ENCODE data around the gene LZIC.

Gene LZIC

DNA sequence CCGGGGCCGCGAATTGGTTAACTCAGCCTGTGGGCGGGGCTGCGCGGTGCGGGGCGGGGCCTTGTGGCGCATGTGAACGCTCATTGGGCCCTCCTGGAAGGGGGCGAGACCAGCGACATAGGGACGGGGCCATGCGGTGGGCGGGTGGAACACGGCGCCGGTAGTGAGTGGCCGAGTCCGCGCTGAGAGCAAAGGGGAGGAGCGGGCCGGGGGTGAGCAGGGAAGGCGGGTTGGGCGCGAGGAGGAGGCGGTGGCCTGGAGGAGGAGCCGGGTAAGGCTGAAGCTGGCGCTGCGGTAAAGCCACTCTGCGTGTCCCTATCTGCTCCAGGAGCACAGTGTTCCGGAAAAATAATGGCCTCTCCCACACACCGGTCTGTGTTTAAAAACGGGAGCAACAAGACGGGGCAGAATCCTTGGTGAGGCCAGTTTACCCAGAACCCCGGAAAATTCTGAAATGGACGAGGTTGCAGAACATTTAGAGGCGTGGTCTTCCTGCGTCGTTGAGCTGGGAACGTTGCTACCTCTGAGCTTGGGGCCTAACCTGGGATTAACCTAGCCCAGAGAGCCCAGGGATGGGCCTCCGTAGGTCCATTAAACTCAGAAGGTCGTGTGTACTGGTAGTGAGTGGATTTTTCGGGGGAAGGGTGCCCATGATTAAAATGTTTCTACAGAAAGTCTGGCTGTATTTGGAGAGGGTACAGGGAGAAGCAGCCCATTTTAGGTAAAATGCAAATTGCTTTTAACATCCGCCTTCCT, 32.6 kb downstream of the LZIC start:
- peak; percentile 98 for DNase-seq (ENCODE audit: low spot score)

DNA sequence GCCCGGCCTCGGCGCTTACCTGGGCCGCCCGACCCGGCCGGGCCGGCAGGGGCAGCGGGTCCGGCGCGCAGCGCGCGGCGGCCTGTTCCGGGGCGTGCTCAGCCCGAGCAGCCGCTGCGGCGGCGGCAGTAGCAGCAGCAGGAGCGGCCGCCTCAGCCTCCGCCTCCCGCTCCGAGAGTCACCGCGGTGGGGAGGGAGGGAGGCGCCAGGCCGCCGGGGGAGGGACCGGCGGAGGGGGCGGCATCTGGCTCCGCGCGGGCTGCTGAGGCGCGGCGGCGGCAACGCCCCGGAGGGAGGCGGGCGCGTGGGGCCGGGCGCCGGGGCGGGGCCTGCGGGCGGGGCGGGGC, 33.1 kb downstream of the LZIC start, which contains the start of gene CTNNBIP1:
CTNNBIP1 (minus strand) TSS at position 194 of the 347 bp plus-strand sequence. CDS start 38,205 bp downstream, outside the sequence.
- no peak for DNase-seq (ENCODE audit: low spot score)

DNA sequence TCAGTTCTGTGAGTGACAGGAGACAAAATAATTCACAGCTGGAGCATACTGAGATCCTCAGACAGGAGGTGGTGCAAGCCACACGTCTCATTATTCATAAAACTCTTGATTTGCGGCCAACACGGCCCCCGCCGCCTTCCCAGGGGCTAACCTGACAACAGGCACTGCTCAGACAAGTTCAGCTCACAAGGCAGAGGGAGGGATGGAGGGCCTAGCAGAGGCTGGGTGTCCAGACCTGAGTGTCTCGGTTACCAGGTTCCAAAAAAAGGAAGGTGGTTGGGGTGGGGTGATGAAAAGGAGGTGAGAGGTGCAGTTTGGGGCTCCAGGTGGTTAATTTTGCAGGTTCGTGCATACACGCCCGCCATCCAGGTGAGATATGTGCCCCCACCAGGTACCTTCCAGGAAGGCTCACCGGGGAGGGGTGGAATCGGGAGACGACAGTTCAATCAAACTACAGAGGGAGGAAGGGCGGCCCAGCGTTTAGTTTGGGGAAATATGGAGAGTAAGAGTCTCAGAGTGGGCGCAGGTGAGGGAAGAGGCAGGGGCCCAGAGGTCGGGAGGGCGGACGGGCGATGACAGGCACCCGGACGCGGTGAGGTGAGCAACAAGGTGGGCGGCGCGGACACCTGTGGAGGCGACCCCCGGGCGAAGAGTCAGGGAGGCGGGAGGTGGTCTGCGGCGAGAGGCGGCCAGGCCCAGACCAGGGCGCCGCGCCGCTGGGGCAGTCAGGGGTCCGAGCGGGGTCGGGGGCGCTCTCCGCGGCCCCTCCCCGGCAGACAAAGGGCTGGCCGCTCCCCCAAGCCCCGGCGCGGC, 33.8 kb downstream of the LZIC start:
- DNase-seq (ENCODE audit: low spot score): no peak

DNA sequence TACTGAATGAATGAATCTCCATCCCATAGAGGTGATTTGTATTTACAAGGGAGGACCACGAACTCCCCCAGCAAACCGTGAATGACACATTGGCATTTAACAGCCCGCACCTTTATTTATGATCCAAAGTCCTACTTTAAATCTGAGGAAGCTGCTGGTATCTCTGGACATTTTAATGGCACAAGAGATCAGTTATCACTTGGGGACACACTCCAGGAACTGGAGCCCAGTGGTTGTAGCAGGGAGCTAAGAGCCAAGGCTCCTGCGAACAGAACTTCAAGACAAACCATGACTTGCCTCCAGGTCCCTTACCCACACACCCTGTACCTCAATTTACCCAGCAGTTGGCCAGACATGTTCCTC, 34.3 kb downstream of the LZIC start:
- DNase-seq (ENCODE audit: low spot score): no peak

DNA sequence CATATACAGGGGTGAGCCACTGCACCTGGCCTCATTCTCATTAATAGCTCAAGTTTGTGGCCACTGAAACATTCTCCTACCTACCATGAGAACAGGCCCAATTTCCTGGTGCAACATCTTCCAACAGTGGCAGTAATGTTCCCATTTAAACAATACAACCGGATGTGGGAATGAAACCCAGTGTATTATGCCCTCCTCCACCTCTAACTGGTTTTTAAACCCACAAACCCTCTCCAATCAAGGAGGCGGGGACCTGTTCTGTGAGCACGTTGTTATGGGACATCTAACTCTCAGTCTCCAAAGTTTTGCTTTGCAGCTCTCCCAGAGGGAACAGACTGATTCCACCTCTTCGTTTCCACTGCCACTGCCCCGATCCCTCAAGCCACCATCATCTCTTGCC, 35.8 kb downstream of the LZIC start:
- DNase-seq (ENCODE audit: low spot score): no peak

DNA sequence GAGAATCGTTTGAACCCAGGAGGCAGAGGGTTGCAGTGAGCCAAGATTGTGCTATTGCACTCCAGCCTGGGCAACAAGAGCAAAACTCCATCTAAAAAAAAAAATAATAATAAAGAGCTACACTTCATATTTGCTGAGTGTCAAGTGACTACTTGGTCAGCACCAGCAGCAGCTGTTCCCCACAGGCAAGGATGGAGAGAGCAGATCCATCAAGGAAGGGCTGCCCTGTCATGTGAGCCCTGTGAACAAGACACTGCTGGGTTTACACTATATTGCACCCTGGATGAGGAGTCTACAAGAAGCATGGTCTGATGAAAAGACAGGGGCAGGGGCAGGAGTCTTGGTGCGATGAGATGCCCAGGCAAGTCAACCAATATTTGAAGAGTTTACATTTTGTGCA, 36.7 kb downstream of the LZIC start:
- no peak for DNase-seq (ENCODE audit: low spot score)

DNA sequence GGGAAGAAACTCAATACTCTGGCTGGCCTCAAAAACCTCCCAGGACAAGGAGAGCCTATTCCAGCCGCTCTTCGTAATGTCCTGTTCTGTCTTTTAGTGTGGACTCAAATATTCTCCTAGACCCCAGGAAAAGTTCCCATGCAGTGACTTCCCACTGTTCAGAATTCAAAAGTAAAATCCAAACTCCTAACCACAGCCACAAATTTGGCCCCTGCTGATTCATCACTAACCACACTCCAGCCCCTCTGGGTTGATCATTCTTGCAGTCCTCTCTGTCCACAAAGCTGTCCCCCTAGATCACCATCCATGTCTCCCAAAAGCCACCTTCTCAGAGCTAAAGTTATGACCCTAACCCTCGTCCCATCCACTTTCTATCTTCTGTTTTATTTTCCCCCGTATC, 38.2 kb downstream of the LZIC start:
- no peak for DNase-seq (ENCODE audit: low spot score)

DNA sequence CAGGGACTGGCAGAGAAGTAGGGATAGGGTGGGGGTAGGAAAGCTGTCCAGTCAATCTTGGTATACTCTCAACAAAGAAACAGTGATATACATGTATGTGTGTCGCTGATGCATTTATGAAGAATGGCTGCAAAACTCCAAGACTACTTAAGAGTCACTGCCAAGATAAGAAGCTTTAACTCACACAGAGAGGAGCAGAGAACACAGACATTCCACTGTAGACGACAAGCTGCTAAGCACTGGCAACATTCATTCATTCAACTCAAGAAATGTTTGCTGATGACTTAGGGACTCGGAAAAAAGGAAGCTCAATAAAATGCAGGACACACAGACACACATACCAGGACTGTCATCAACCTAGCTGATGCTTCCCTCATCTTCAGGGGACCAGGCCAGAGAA, 38.6 kb downstream of the LZIC start:
- DNase-seq (ENCODE audit: low spot score): no peak

DNA sequence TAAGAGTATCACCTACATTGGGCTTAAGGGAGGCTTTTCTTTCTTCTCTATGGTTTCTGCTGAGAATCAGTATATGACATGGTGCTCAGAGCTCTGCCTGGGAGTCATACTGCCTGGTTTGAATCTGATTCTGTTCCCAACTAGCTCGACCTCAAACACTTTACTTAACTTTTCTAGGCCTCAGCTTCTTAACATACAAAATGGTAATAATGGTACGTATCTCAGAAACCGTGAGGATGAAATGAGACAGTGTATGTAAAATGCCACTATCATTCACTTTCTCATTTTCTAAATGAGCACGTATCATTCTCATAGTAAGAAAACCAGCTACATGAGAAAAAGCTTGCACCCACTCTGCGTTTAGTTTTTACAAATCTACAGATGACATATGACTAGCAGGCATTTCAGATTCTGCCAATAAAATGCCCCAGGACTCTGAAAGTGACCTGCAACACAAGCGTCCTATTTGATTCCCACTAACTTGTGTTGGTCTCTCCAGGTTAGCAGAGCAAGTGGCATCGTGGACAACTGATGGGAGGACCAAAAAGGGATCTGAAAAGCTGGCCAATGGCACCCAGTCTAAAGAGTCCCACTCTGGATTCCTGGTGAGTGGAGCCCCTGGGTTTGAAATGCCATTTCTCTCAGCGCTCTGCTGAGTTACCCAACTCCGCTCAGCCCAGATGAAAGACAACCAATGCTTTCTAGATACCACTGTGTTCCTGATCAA, 39.2 kb downstream of the LZIC start:
- DNase-seq (ENCODE audit: low spot score): no peak

DNA sequence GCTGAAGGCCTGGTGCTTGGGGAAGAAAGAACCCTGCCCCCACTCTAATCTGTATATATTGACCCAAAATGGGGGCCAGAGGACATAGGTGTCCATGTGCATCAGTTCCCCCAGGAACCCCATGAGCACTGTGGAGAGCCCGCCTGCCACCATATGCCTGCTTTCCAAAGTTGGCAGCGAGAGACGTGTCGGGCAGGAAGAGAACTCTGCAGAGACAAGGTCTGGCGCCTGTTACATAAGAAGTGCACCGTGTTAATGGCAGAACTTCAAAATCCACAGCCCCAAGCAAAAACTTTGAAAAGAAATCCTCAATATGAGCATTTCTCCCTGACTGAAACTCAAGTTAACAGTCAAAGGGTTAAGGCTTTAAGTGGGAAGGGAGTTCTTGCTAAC, 41.1 kb downstream of the LZIC start:
- DNase-seq (ENCODE audit: low spot score): no peak

DNA sequence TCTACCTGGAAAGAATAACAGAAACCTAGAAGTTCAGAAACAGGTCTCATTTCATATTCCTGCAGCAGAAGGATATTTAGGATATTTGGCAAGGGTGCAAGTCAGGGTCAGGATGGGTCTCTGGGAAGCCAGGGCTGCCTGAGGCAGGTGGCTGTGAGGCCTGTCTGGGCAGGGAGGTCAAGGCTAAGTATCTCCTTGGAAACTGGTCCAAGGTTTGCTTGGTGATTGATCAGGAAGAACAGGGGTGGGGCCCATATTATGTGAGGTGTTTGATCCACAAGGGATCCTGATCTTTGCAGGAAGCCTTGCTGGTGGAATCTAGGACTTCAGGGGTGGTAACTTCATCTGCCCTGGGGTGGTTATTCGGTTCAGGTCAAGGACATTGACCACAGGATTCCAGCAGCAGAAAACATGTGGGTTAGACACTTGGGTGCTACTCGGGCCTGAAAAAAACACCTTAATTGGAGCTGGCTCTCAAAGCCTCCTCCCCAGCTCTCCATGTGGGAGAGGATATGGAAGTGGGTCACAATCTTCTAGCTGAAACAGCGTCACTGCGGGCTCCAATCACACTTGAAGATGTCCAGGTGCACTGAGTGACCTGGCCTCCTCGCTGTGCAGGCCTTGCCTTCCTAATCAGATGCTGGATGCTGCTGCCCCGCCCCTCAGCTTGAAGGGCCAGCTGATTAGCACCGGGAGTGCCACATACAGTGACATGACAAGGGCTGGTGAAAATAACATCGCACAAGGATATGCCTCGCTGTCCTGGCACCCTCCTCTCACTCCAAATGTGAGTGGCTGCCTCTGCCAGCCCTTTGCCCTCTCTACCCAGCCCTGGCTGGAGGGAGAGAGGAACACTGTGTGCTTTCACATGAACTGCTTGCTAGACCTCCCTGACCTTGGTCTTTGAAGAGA, 41.8 kb downstream of the LZIC start:
- DNase-seq (ENCODE audit: low spot score): no peak

DNA sequence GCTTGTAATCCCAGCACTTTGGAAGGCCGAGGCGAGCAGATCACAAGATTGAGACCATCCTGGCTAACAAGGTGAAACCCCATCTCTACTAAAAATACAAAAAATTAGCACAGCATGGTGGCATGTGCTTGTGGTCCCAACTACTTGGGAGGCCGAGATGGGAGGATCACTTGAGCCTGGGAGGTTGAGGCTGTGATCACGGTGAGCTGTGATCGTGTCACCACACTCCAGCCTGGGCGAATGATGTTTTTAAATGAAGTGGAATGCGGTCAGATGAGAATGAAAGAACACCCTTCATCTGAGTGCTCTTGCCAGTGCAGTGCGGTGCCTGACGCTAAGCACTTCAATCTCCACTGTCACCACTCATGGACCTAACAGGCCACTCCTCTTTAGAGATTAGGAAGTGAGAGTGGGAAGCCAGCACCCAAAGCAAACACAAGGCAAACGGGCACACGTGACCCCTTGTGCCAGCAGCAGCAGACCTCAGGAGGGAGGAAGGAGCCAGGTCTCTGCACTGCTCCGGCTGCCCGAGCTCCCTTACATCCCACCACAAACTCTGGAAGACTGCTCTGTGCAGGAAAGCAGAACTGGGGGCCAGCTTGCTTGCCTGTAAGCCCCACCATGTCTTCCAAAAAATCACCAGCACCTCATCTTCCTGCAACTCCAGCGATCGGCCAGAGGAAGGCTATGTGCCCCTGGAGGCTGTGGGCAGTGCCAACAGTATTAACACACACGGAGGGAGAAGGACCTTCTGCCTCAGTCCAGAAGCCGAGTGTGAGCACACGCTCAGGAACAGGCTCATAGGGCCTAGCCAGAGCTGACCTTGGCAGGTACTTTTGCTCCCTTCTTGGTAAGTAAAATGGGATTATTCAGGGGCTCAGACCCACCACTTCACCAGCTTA, 42.8 kb downstream of the LZIC start:
- no peak for DNase-seq (ENCODE audit: low spot score)

DNA sequence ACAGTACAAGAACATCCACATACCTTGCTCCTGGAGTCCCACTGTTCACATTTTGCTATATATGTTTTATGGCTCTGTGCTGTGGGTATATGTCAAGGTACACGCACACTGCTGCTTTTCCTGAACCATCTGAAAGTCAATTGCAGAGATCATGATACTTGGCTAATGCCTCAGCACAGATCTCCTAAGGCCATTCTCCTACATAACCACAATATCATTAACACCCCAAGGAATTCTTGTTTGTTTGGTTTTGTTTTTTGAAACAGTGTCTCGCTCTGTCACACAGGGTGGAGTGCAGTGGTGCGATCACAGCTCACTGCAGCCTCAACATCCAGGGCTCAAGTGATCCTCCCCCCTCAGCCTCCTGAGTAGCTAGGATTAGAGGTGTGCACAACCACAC, 49.1 kb downstream of the LZIC start:
- no peak for DNase-seq (ENCODE audit: low spot score)

DNA sequence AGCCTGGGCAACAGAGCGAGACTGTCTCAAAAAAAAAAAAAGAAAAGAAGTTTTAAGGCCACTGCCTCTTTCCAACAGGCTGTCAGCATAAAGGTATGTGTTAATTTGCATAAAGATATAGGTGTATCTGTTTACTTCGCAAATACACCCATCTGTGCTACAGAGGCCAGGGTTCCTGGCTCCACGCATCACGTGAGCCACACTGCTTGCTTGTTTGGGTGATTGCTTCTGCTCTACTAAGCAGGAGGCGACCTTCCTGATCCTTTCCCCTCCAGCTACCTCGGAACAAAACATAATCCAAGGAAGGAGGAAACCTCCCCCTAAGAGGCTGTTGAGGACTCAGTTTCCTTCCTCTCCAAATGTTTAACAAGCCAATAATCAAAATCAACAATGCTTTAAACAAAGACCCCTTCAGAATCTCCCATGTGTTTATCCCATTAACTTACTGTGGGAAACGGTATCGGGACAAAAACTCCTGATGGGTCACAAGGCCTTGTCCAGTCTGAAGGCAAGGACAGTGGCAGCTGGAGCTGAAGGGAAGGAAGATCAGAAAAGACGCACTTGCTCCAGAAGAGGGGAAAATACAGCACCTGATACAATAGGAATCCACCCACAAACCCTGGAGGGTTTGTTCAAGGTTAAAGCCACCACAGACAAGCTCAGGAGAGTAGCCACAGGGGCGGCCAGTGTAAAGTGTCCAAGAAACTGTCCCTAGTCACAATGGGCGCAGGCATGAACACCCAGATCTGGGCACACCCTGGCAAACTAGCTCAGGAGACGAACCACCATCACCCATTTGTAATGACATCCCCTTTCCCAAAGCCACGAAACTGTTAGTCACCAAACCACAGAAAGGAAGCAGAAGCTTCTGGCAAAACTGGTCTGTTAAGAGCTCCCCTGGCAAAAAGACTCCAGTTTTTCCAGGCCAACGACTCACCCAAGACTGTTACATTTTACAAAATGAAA, 50.3 kb downstream of the LZIC start:
- DNase-seq (ENCODE audit: low spot score): peak; percentile 79

DNA sequence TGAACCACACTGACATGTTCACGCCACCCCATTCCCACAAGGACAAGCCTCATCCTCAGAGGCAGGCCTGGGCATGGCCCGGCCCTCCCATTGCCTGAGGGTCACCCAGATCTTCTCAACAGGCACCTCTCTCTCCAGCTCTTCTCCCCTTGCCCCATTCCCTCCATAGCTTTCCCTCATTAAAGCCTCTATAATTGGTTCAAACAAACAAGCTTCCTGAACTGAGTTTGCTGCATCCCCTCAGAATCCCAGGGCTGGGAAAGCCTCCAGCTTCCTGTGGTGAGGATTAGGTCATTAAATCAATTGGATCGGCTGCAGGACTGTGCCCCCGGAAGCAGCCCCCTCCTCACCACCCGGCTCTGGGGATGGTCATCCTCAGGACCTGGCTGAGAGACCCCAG, 52.0 kb downstream of the LZIC start:
- no peak for DNase-seq (ENCODE audit: low spot score)

DNA sequence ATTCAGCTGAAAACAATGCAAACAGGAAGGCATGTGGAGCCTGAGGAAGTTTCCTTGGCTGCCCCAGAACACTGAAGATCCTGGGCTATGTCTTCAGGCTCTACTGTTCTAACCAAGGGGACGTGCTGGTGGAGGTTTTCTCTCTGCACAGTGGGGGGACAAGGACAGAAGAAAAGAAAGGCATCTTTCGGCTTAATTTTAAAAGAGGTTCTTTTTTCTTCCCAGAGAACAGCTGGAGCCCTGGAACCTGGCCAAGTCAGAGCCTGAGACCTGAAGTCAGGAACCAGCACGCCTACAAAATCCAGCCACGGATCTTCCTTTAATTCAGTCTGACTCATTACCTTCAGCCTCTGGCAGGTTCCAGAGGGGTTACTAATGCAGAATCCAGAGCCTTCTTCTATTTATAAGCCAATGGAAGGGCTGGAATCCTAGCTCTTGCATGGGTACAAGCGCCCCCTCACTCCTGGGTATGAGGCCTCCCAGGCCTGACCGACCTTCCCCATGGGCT, 52.9 kb downstream of the LZIC start:
- peak; percentile 82 for DNase-seq (ENCODE audit: low spot score)

DNA sequence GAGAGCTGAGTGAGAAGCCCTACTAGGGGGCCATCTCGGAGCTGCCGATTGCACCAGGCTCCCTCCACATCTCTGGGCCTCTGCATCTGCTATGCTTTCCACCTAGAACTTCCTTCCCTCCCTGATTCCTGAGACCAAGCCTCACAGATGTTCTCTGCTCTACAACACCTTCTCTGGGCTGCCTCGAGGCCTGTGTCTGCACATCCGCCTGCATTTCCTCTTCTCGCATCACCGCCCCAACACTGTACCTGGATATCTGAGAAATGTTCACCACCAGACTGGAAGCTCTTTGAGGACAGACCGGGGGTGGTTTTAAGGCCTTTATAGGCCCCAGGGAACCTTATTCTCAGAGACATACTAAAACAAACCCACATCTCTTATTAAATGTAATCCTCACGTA, 53.8 kb downstream of the LZIC start:
- no peak for DNase-seq (ENCODE audit: low spot score)

DNA sequence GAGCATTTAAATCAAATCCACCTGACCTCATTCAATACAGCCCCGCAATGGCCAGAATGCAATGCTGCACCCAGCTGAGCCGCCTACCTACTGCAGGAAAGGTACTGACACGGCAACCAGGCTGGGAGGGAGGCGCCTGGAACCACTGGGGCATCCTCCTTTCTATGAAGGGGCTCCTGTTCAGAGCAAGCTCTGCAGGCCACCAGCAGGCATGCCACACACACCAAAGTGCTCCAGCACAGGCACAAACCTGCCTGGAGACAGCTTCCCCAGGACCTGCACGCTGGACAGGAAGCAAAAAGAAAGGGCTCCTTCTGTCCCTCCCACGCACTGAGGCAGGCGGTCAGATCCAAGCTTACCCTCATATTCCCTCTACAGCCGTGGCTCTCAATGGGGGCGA, 54.3 kb downstream of the LZIC start:
- DNase-seq (ENCODE audit: low spot score): no peak

DNA sequence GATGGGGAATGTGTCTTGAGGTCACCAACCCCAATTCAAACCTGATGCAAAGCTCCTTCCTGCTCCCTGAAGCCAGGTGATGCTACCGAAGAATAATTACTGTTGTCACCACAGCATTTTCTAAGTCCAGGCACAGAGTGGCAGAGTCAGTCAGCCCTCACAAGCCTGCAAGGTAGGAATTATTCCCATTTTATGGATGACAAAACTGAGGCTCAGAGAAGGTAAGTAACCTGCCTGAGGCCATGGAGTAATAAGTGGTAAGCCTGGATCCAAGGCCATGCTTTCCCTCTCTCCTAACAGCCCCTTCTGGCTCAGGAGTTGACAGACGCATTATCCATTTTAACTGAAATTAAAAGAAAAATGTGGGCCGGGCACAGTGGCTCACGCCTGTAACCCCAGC, 56.1 kb downstream of the LZIC start:
- no peak for DNase-seq (ENCODE audit: low spot score)
